HepG2 (cell line): ENCODE data around the gene ITIH3. TPM values are rescaled to one million over a fixed set of nuclear protein-coding genes. Genes with fewer than 3 reads are reported as not detected.
A peak's percentile ranks its signal among the peaks of the same experiment; 100 is the strongest.

Source experiments
- ASH2L ChIP-seq: fragments of 300-600, 200-600 bp; sonication (generic); IDR thresholded peaks from 2 replicates; pipeline ENCODE4 v1.7.0; 2017; ENCODE audit warnings: low read depth, mild to moderate bottlenecking, moderate library complexity, mixed read lengths, low read length; ENCODE audit not compliant: insufficient read length
- BATF2 ChIP-seq: sonication (generic); formaldehyde crosslinking; IDR thresholded peaks from 2 replicates; pipeline ENCODE4 v1.8.0; 2022; ENCODE audit warnings: mild to moderate bottlenecking, missing genetic modification reagents, moderate library complexity
- E2F2 ChIP-seq: sonication (generic); formaldehyde crosslinking; IDR thresholded peaks from 2 replicates; pipeline ENCODE4 v1.4.0; 2020; ENCODE audit warnings: missing genetic modification reagents, borderline replicate concordance
- ETV5 ChIP-seq: IDR thresholded peaks from 2 replicates; pipeline ENCODE4 v1.6.1; 2018; ENCODE audit warnings: missing biosample characterization, missing genetic modification reagents, inconsistent platforms, borderline replicate concordance
- FOXO1 ChIP-seq: sonication (generic); formaldehyde crosslinking; IDR thresholded peaks from 2 replicates; pipeline ENCODE4 v1.4.0; 2020; ENCODE audit warnings: missing genetic modification reagents
- HBP1 ChIP-seq: IDR thresholded peaks from 2 replicates; pipeline ENCODE4 v1.6.1; 2016; ENCODE audit warnings: low read depth, control low read depth
- HDAC2 ChIP-seq: sonication (generic); formaldehyde crosslinking; IDR thresholded peaks from 2 replicates; pipeline ENCODE4 v1.4.0; 2020; ENCODE audit warnings: missing genetic modification reagents
- MLXIP ChIP-seq: sonication (generic); formaldehyde crosslinking; IDR thresholded peaks from 2 replicates; pipeline ENCODE4 v1.9.0; 2021; ENCODE audit warnings: missing genetic modification reagents, borderline replicate concordance
- NR2C2 ChIP-seq: sonication (generic); formaldehyde crosslinking; IDR thresholded peaks from 2 replicates; pipeline ENCODE4 v1.4.0; 2020; ENCODE audit warnings: missing genetic modification reagents, mild to moderate bottlenecking, moderate library complexity, borderline replicate concordance
- PHF5A ChIP-seq: IDR thresholded peaks from one replicate; pipeline ENCODE4 v1.6.1; 2018; ENCODE audit warnings: low read depth, missing genetic modification reagents; ENCODE audit not compliant: unreplicated experiment
- RCOR2 ChIP-seq: IDR thresholded peaks from 2 replicates; pipeline ENCODE4 v1.6.1; 2016; ENCODE audit warnings: missing biosample characterization, missing genetic modification reagents
- ZBTB49 ChIP-seq: sonication (generic); formaldehyde crosslinking; IDR thresholded peaks from 2 replicates; pipeline ENCODE4 v1.4.0; 2020; ENCODE audit warnings: missing genetic modification reagents, borderline replicate concordance
- ZNF234 ChIP-seq: sonication (generic); formaldehyde crosslinking; conservative IDR thresholded peaks from 2 replicates; pipeline ENCODE4 v1.5.1; 2020; ENCODE audit warnings: mild to moderate bottlenecking, missing genetic modification reagents
- ZNF614 ChIP-seq: IDR thresholded peaks from 2 replicates; pipeline ENCODE4 v1.6.1; 2018; ENCODE audit warnings: missing biosample characterization, missing genetic modification reagents, inconsistent platforms, borderline replicate concordance
- ZNF792 ChIP-seq: IDR thresholded peaks from 2 replicates; pipeline ENCODE4 v1.6.1; 2016
- polyA plus RNA-seq, 8 experiments: library from polyadenylated mRNA; depleted of rRNA in 3 of 8; stranded (reverse) in 7 of 8; unstranded in 1 of 8; fragments of >200 nt; fragmentation: Illumina TruSeq in 4 of 8; extraction: Trizol in 4 of 8; gene quantifications; 2 replicates each; pipeline versions ENCODE4 v1.2.1 to v1.2.3, GENCODE V29; 2011 to 2016; ENCODE audit warnings: low read depth in 4 of 8, missing spikeins in 1 of 8, mixed read lengths in 1 of 8; ENCODE audit not compliant: insufficient read depth in 1 of 8
- total RNA-seq, 5 experiments: library from RNA; depleted of rRNA; stranded (reverse); fragments of >200 nt; fragmentation: Illumina TruSeq; extraction: Trizol; gene quantifications; 2 replicates each; pipeline ENCODE4 v1.2.3, GENCODE V29; 2016; ENCODE audit warnings: low read depth in 1 of 5
- TF ChIP-seq, protein P1 (sequence below): IDR thresholded peaks from 2 replicates; pipeline ENCODE4 v1.6.1; 2016; ENCODE audit warnings: missing compliant biosample characterization, missing genetic modification reagents, borderline replicate concordance
- TF ChIP-seq, protein P2 (sequence below): sonication (generic); formaldehyde crosslinking; IDR thresholded peaks from 2 replicates; pipeline ENCODE4 v1.8.0; 2022; ENCODE audit warnings: low read depth, missing genetic modification reagents

Gene ITIH3
- total and polyA plus RNA-seq, 2 of the 13 experiments (the other 11 are each of a cell fraction or from before 2014, with no cell fraction given) = 105 to 632 TPM

GRCh38 chr3:52795298-52795900 lies 803 bp downstream of the ITIH3 start (continued):
- peak; percentile 27 for TF ChIP-seq ASH2L
- no peak for TF ChIP-seq MLXIP (CRISPR knock-in tag)
- TF ChIP-seq ZNF234 = no peak
- TF ChIP-seq ZBTB49 (CRISPR knock-in tag) = no peak
- TF ChIP-seq HDAC2 (CRISPR knock-in tag) = peak; percentile 86
- no peak for TF ChIP-seq BATF2 (CRISPR knock-in tag)
- TF ChIP-seq ETV5 = peak; percentile 96
- TF ChIP-seq ZNF792 (CRISPR knock-in tag) = peak; percentile 45; the same call in 1 of the 2 replicates
- TF ChIP-seq PHF5A (CRISPR knock-in tag) = peak; percentile 86
- TF ChIP-seq HBP1 (CRISPR knock-in tag) = peak; percentile 77
- peak; percentile 41; the same call in 1 of the 2 replicates for TF ChIP-seq RCOR2
- TF ChIP-seq, protein P1, sequence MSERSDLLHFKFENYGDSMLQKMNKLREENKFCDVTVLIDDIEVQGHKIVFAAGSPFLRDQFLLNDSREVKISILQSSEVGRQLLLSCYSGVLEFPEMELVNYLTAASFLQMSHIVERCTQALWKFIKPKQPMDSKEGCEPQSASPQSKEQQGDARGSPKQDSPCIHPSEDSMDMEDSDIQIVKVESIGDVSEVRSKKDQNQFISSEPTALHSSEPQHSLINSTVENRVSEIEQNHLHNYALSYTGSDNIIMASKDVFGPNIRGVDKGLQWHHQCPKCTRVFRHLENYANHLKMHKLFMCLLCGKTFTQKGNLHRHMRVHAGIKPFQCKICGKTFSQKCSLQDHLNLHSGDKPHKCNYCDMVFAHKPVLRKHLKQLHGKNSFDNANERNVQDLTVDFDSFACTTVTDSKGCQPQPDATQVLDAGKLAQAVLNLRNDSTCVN (CRISPR knock-in tag) = 0 out of 2 replicates have a peak, but pooled peaks have one; percentile 41
- TF ChIP-seq E2F2 (CRISPR knock-in tag) = no peak
- TF ChIP-seq FOXO1 (CRISPR knock-in tag) = peak; percentile 91
- peak; percentile 36; the same call in 1 of the 2 replicates for TF ChIP-seq NR2C2 (CRISPR knock-in tag)
- TF ChIP-seq, protein P2, sequence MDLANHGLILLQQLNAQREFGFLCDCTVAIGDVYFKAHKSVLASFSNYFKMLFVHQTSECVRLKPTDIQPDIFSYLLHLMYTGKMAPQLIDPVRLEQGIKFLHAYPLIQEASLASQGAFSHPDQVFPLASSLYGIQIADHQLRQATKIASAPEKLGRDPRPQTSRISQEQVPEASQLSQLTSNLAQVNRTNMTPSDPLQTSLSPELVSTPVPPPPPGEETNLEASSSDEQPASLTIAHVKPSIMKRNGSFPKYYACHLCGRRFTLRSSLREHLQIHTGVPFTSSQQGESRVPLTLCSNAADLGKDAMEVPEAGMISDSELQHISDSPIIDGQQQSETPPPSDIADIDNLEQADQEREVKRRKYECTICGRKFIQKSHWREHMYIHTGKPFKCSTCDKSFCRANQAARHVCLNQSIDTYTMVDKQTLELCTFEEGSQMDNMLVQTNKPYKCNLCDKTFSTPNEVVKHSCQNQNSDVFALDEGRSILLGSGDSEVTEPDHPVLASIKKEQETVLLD (CRISPR knock-in tag) = no peak
- peak; percentile 59; the same call in 1 of the 2 replicates for TF ChIP-seq ZNF614 (CRISPR knock-in tag)
